ENCODE results near the gene ANKRD13C. TPM values are rescaled to one million over a fixed set of nuclear protein-coding genes. Genes with fewer than 3 reads are reported as not detected.

Gene ANKRD13C
- total and polyA plus RNA-seq, 2 of the 4 experiments (the other 2 are of a cell fraction), result 8.3 to 10.9 TPM

GRCh38 chr1:70239940-70240339, 114.6 kb downstream of the ANKRD13C start:
- no peak overlapping the region for H4K91ac ChIP-seq (ENCODE audit: insufficient read depth, low read depth, low read length)
- TF ChIP-seq RFX5 (IDR thresholded peaks at IDR 0.05; ENCODE audit: low read depth, low read length) (no peak), BHLHE40 (IDR thresholded peaks at IDR 0.05; ENCODE audit: low read depth, low read length) (no peak), MAFK (IDR thresholded peaks at IDR 0.05; ENCODE audit: low read depth, low read length) (no peak), MXI1 (IDR thresholded peaks at IDR 0.05; ENCODE audit: borderline replicate concordance, low read depth, low read length) (no peak)
- H3K4ac ChIP-seq (ENCODE audit: low read depth, low read length), result no peak overlapping the region
- H3K56ac ChIP-seq (ENCODE audit: extremely low read depth, insufficient read depth, low read length), result no peak overlapping the region
- no peak overlapping the region for H2BK15ac ChIP-seq (ENCODE audit: low read depth, low read length)
- no peaks in the 10 kb centered on the region for H3K27me3 ChIP-seq (ENCODE audit: control insufficient read depth, insufficient read depth, low read length)
- no peak overlapping the region for H2AK5ac ChIP-seq (ENCODE audit: low read depth, low read length)
- in situ Hi-C loops (cut with MboI; ENCODE audit: low sequenced_read_pairs), result loop anchor here (10.0 kb wide), 1 partner anchor 815 kb away; no protein-coding TSS in a partner anchor
- H3K9me3 ChIP-seq (ENCODE audit: control insufficient read depth, insufficient read depth, low read length), result no peaks in the 10 kb centered on the region
- no peak overlapping the region for H4K8ac ChIP-seq (ENCODE audit: low read depth in 2 of 2, low read length in 2 of 2)
- dilution Hi-C loops (cut with HindIII; ENCODE audit: low sequenced_read_pairs, unreplicated experiment), result no loop called here
- no peak overlapping the region for H2AFZ ChIP-seq (replicated peaks; ENCODE audit: low read length, poor library complexity)
- no peak overlapping the region for H3K14ac ChIP-seq (replicated peaks; ENCODE audit: low read depth, low read length)
- POLR2A ChIA-PET (ENCODE audit: unreplicated experiment), result no interaction called here
- H3K36me3 ChIP-seq (ENCODE audit: control insufficient read depth, insufficient read depth, low read length), result peaks cover 59% of the 10 kb centered on the region
- no peak overlapping the region for H3K9ac ChIP-seq (ENCODE audit: low read depth, low read length)
- H3K9me1 ChIP-seq (ENCODE audit: insufficient read depth, low read length), result no peaks in the 10 kb centered on the region
- no TSS peak for BruUV-seq (replicated peaks)
- peaks cover 15 to 23% of the 10 kb centered on the region in 2 experiments for H3K79me1 ChIP-seq (ENCODE audit: low read depth in 1 of 2, low read length in 2 of 2)
- H2AK9ac ChIP-seq (replicated peaks; ENCODE audit: low read depth, low read length, poor library complexity), result no peak overlapping the region
- H2BK5ac ChIP-seq (ENCODE audit: low read depth, low read length, poor library complexity, severe bottlenecking), result no peak overlapping the region
- no peak overlapping the region for H3K4me2 ChIP-seq (ENCODE audit: low read depth, low read length)
- no peak overlapping the region for H3K23ac ChIP-seq (ENCODE audit: low read depth, low read length)
- H4K20me1 ChIP-seq (ENCODE audit: insufficient read depth, low read length), result no peaks in the 10 kb centered on the region; the same call in 1 of the 2 replicates
- CTCF ChIA-PET, result no interaction called here
- no peak overlapping the region for H2BK120ac ChIP-seq (ENCODE audit: low read depth, low read length)
- no peak for DNase-seq
- no peak for ATAC-seq (ENCODE audit: low read depth)
- H3K4me1 ChIP-seq (ENCODE audit: control insufficient read depth, insufficient read depth, low read length), result no peaks in the 10 kb centered on the region
- no peak overlapping the region for H4K5ac ChIP-seq (ENCODE audit: low read depth, low read length)
- H2BK20ac ChIP-seq (ENCODE audit: low read depth, low read length), result no peak overlapping the region
- no peak overlapping the region for H3K27ac ChIP-seq (ENCODE audit: insufficient read depth, low read length)
- no peak overlapping the region for H3K18ac ChIP-seq (ENCODE audit: low read depth, low read length)
- no peak overlapping the region for H3K4me3 ChIP-seq (ENCODE audit: insufficient read depth, low read depth, low read length)
- intact Hi-C loops (cut with micrococcal nuclease), result no loop called here
